SH-SY5Y (cell line): ENCODE results near the gene SFI1.

Experiments
- GATA2 ChIP-seq: IDR thresholded peaks from 2 replicates; pipeline ENCODE4 v1.6.1; 2011; ENCODE audit warnings: mild to moderate bottlenecking, low read depth, low read length
- GATA3 ChIP-seq: IDR thresholded peaks from 2 replicates; pipeline ENCODE4 v1.6.1; 2011; ENCODE audit warnings: low read depth, mild to moderate bottlenecking, low read length, moderate library complexity

GRCh38 chr22:31586137-31586920 is 90.0 kb downstream of the SFI1 start:
- no peak for TF ChIP-seq GATA2
- no peak for TF ChIP-seq GATA3
